D721Med (cell line): ENCODE data around the gene LONRF3.

Experiments used
- DNase-seq: peaks from one replicate; pipeline ENCODE4 v3.0.0; 2011; ENCODE audit warnings: low spot score; ENCODE audit not compliant: insufficient read length
- FAIRE-seq: peaks from 2 replicates; lab custom pipeline; 2011; peaks lifted over from hg19 to GRCh38; lab: Jason Lieb, UNC
- TF ChIP-seq, protein P1 (sequence below): IDR thresholded peaks from 2 replicates; pipeline ENCODE4 v1.5.1; 2012; ENCODE audit warnings: mild to moderate bottlenecking, control low read depth; ENCODE audit not compliant: insufficient read depth; ENCODE audit errors: missing control alignments

The LONRF3 gene

DNA sequence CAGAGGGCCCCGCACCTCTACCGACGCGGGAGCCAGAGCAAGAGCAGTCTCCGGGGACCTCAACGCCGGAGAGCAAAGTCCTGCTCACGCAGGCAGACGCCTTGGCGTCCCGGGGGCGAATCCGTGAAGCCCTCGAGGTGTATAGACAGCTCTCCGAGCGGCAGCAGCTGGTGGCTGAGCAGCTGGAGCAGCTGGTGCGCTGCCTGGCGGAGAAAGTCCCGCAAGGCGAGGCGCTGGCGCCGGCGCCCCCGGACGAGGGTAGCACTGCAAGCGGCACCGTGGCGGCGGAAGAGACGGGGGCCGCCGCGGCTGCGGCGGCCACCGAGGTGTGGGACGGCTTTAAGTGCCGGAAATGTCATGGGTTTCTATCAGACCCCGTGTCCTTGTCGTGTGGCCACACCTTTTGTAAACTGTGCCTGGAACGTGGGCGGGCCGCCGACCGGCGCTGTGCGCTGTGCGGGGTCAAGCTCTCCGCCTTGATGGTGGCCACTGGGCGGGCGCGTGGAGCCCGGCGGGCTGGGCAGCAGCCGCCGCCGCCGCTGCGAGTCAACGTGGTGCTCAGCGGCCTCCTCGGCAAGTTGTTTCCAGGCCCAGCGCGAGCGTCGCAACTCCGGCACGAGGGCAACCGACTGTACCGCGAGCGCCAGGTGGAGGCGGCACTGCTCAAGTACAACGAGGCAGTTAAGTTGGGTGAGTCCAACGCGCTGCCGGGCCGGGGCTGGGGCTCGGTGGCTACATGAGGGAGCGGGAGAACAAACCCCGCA is 672 bp downstream of the LONRF3 start:
- TF ChIP-seq, protein P1, sequence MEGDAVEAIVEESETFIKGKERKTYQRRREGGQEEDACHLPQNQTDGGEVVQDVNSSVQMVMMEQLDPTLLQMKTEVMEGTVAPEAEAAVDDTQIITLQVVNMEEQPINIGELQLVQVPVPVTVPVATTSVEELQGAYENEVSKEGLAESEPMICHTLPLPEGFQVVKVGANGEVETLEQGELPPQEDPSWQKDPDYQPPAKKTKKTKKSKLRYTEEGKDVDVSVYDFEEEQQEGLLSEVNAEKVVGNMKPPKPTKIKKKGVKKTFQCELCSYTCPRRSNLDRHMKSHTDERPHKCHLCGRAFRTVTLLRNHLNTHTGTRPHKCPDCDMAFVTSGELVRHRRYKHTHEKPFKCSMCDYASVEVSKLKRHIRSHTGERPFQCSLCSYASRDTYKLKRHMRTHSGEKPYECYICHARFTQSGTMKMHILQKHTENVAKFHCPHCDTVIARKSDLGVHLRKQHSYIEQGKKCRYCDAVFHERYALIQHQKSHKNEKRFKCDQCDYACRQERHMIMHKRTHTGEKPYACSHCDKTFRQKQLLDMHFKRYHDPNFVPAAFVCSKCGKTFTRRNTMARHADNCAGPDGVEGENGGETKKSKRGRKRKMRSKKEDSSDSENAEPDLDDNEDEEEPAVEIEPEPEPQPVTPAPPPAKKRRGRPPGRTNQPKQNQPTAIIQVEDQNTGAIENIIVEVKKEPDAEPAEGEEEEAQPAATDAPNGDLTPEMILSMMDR: no peak
- DNase-seq: no peak
- no peak for FAIRE-seq

DNA sequence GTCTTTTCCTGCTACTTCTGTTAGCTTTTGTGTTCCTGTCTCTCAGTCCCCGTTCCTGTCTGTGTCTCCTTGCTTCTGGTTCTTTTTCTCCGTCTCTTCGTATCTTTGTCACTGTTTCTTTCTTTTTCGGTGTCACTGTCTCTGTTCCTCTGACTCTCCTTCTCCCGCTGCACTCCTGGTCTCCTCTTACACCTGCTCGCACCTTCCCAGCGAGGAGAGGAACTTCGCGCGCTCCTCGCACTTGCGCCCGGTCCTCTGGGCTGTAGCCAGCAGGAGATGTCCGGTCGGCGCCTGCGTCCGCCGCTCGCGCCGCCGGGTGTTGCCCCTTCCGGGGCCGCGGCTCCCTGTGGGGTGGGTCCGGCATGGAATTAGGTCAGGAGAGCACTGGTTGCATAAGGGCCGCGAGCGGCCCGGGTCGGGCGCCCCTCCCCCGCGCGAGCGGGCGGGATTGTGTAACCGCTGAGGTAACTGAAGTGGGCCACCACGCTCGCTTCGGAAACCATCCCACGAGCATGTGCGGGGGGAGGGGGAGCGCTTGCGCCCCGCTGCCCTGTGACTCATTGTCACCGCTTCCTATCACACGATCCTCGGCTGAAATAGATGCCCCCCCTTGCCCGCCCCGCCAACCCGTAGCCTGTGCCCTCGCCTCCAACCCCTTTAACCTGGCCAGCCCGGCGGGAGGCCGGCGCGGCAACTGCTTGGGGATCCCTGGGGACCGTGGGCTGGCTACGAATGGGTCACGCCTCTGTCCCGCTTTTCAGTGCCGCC is 1.6 kb downstream of the LONRF3 start:
- TF ChIP-seq, protein P1: no peak
- DNase-seq: no peak
- FAIRE-seq: no peak

DNA sequence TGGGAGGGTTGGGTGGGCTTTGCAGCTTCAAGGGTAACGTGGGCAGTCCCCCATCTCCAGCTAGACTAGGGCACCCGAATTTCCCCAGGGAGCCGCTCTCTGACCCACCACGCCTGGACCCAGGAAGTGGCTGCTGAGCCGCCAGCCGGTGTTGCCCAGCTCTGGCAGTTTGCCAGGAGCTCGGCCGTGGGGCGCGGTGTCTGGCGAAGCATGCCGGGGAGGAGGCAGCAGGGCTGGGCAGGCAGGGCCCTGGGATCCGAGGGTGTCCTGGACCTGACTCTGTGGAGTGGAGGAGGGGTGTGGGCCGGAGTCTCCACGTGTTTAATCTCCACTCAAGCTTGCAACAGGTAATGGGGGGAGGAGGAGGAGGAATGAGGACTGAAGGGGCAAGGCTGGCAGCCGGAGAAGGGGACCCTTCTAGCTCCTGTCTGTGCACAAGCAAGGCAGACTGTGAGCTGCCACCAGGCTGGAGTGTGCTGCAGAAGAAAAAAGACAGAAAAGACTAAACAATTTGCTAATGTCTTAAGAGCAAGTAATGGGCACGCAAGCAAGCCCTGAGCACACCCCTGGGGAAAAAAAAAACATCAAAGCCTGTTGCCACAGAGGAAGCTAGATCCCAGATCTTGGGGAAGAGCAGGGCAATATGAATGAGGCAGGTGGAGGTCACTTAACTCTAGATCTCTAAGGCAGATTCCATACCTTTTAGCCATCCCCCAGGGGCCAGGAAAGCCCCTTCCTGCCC is 2.4 kb downstream of the LONRF3 start:
- TF ChIP-seq, protein P1: no peak
- FAIRE-seq (no peak), DNase-seq (no peak)

DNA sequence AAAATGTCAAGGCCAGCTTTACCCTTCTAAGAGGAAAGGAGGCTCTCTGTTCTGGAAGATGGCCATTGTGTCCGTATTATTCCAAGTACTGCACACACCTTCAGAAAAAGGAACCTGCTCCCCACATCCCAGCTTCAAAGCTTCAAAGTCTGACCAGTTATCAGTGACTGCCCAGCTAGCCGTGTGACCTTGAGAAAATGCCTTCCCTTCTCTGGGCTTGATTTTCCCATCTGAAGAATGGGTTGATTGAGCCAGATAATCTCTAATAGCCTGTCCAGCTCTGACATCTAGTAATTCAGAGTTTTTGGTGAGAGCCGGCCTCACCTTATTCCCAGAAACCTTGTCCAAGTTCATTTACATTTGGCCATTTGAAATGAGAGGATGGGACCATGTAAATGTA is 3.0 kb downstream of the LONRF3 start:
- TF ChIP-seq, protein P1: no peak
- FAIRE-seq: no peak
- DNase-seq: no peak

GRCh38 chrX:118978451-118978850 is 4.0 kb downstream of the LONRF3 start:
- FAIRE-seq (no peak), DNase-seq (no peak)

GRCh38 chrX:118980761-118981160 is 6.3 kb downstream of the LONRF3 start:
- TF ChIP-seq, protein P1: no peak
- FAIRE-seq: no peak
- DNase-seq: no peak

More at GRCh38 chrX:118978451-118978850, 4.0 kb downstream of the LONRF3 start:
- TF ChIP-seq, protein P1: no peak
